ENCODE data around the gene NAP1L1. TPM values are rescaled to one million over a fixed set of nuclear protein-coding genes. Genes with fewer than 3 reads are reported as not detected.

Gene NAP1L1
- total and polyA plus RNA-seq, 2 experiments from 2014 or later = 658 to 996 TPM

- TF ChIP-seq ZNF462 (CRISPR knock-in tag; IDR thresholded peaks at IDR 0.05) (no peak), REST (IDR thresholded peaks at IDR 0.05; ENCODE audit: unreplicated experiment) (no peak), NANOG (IDR thresholded peaks at IDR 0.05; ENCODE audit: borderline replicate concordance) (no peak), STAT1 (IDR thresholded peaks at IDR 0.05; ENCODE audit: unreplicated experiment) (no peak), CREB1 (CRISPR knock-in tag; IDR thresholded peaks at IDR 0.05; ENCODE audit: low read depth) (no peak), POLR2AphosphoS5 (IDR thresholded peaks at IDR 0.05; ENCODE audit: low read depth) (no peak), ZNF331 (CRISPR knock-in tag; IDR thresholded peaks at IDR 0.05; ENCODE audit: low read depth) (no peak)
These were observed 39.1 kb upstream of the NAP1L1 start (continued) for GRCh38 chr12:76123259-76124212.
